ENCODE measurements around the gene TBC1D20.
A peak's percentile ranks its signal among the peaks of the same experiment; 100 is the strongest.
"Not testable (repeated sequence)": the region's sequence is repeated elsewhere in the genome, so short reads cannot be mapped to it uniquely, and the experiment has no call there.

Gene TBC1D20

GRCh38 chr20:462199-462991 is at the start of gene TBC1D20:
Gene TBC1D20 (minus strand): TSS chr20:462533. CDS start chr20:462405, 128 bp downstream.
- peak; percentile 52 to 84 (median 60) for DNase-seq

- DNase-seq = not testable (repeated sequence)
Observed at GRCh38 chr20:510328-511057, 48.2 kb upstream of the TBC1D20 start.

DNA sequence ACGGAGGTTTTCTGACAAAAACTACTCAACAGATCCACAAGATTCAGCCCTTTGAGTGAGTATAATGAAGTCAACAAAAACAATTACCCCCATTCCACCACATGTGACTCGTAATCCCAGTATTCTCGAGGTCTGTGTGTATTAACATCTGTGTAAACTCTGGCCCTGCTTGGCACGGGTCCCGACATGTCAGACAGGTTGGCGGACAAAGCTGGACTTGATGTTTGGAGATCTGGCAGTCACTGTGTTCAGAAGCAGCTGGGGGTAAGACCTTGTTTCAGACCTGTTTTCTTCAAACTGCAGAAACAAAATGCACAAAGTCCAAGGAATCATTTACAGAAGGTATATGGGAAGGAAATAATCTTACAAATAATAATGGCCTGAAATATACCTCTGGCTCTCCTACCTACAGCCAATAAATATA is 46.0 kb upstream of the TBC1D20 start:
- not testable (repeated sequence) for DNase-seq

DNA sequence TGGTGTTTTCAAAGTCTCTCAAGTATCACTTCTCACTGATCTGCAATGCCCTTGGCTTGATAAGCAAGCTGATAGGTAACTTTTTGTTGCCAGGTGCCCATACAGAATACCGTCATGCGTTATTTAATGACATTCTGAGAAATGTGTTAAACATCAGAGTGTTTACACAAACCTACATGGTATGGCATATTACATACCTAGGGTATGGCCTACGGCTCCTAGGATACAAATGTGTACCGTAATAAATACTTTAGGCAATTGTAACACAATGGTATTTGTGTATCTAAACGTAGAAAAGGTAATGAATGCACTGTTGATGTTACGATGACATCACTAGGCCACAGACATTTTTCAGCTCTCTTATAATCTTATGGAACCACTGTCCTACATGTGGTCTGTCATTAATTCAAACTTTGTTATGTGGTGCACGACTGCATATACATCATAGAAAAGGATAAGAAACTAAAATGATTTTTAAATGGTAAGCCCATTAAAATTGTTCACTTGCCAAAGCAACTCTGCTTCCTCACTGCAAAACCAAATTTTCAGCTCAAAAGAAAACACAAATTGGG is 45.5 kb upstream of the TBC1D20 start:
- DNase-seq = no peak

DNA sequence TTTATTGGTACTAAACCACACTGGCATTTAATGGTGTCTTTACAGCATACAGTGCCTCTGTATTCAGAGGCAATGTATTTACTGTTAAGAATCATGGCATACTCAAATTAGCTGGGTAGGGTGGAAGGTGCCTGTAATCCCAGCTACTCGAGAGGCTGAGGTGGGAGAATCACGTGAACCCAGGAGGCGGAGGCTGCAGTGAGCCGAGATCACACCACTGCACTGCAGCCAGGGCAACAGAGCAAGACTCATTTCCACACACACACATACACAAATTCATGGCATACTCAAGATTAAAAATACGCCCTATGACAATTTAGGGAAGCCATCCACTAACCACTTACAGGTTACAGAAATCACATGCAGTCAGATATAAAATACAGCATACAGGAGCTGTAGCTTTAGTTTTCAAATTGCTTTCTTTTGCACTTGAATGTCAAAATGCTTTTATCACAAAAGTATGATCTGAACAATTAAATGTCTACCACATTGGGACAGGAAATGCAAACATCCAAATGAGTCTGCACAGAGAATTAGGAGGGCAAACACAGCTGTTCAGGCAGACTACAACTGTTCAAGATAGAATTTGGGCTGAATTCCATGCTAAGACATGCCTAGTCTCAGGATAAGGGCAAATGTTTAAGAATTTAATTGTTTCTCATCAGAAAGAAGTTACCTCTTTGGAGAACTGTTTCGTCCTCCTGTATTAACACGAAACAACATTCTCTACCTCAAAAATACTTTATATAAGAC is 44.8 kb upstream of the TBC1D20 start:
- DNase-seq = no peak

DNA sequence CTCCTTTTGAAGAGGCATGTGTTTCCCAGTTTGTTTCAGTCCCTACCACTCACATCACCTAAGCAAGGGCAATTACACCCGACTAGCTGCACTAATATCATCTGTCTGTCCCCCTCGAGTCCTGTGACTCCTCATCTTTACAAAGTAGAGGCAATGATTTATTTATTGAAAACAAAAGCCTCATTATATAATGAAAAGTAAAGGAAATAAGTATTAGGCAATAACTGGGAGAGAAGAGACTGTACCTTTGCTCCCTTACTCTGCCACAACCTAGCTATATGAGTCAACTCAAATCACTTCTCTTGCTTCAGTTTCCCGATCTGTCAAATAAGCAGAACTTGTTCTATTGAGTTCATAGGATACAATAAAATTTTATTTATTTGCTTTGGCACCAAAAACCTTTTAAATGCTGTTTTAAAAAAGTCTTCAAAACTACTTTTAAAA is 42.3 kb upstream of the TBC1D20 start:
- no peak for DNase-seq

- DNase-seq = no peak
Observed at GRCh38 chr20:503048-503737, 40.9 kb upstream of the TBC1D20 start.

DNA sequence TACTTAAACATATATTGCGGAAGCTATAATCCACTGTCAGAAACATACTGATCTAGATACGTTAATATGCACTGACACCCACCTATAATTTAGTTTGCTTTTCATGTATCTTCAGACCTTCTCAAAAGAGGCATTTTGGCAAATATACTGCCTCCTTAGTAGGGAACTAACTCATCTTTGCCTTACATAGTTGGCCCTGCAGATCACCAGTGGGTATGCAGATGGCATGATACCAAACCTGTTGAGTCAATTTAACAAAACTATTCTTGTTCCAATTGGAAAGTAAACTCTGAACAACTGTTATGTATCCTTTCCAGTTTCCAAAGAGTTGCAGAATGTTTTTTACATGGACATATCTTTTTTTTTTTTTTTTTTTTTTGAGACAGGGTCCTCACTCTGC is 35.6 kb upstream of the TBC1D20 start:
- no peak for DNase-seq

DNA sequence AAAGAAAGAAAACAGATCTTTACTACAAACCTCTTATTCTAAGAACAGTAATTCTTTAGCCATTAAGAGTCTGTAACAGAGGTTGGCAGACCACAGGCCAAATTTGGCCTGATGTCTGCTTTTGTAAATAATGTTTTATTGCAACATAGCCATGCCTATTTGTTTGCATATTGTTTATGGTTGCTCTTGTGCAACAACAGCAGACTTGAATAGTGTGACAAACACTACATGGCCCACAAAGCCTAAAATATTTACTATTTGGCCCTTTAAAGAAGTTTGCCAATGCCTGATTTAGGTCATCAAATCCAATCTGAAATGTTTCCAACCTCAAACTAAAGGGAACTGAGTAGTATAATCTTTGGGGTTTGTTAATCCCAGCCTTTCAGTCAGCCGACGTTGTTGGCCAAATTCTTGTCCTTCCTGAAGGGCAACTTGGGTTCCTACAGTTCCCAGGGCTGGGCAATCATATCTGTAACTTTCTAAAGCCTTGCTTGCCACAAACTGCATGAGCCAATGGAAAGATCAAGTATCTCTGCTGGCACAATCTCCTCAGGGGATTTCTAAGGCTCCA is 33.9 kb upstream of the TBC1D20 start:
- DNase-seq = no peak

DNA sequence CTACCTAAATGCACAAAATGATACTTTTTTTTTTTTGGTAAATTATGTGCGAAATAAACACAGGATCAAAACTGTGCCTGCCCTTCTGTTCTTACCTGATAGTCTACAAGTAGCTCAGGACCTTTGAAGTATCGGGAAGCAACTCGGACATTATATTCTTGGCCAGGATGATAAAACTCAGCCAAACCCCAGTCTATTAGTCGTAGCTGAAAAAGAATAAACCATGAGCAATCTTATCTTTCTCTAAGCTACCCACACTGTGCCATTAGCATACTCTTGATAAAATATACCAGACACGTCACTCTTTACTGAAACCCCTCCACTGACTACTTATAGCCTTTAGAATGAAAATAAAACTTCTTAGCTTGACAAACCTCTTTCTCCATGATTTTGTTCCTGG is 29.8 kb upstream of the TBC1D20 start:
- DNase-seq = no peak

GRCh38 chr20:487655-488054 is 25.3 kb upstream of the TBC1D20 start:
- DNase-seq = no peak

DNA sequence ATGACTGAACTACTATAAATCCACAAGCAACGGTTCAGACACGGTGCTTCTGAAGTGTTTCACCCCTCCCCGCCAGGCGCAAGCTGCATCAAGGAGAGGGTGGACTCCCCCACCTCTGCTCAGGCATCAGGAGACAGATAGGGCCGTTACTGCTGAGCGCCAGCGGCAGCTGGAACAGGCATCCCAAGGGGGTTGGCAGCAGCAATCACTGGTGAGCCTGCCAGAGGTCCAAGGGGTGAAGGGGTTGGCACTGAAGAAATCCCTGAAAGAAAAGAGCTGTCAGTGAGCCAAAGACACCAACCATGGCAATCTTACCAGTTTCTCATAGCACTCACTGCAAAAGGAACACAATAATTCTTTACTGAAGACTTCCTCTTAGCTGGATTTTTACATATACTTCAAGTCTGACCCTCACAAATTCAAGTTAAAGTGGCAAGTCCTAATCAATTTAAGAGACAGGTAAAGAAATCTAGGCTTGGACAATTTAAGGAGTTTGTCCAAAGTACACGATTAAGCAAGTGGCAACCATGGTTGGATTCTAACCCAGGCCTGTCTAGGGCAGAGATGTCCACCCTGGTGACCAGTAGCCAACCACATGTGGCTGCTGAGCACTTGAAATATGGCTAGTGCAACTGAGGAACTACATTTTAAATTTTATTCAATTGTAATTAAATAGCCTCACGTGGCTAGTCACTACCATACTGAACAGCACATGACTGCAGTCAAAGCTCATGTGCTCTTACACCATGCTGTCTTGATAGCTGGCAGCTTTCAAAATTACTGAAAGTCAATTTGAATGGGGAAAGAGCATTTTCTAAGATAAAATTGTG is 21.7 kb upstream of the TBC1D20 start:
- no peak for DNase-seq

DNA sequence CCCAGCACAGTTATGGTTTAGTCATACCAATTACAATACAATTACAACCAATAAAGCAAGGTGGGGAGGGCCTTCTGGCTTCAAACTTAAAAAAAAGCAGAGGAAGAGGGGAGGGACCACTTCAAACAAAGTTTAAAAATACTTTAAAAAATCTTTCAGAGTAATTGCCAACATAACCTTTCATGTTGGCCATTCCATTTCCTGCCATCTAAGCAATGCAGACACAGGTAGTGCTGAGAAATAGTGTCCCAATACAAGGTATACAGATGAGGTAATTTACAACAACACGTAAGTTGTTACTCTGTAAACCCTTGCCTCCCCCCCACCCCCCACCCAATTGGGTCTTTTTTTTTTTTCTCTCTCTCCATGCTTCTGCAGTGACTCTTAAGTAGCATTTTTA is 18.8 kb upstream of the TBC1D20 start:
- no peak for DNase-seq

- no peak for DNase-seq
Observed at GRCh38 chr20:480044-480443, 17.7 kb upstream of the TBC1D20 start.

DNA sequence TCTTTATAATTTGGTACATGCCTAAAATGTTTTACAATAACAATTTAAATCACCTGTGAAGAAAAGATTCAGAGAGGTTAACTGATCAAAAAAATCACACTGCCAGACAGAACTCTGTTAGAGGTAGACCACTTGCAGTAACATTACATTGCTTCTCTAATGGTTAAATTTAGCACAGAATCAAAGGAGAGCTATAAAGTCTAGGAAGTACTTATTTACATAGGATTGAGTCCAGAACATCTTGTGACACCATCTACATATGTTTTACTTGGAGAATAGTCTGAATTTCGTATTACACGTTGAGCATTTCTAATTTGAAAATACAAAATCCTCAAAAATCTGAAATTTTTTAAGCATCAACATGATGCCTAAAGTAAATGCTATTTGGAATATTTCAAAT is 17.2 kb upstream of the TBC1D20 start:
- DNase-seq = no peak

DNA sequence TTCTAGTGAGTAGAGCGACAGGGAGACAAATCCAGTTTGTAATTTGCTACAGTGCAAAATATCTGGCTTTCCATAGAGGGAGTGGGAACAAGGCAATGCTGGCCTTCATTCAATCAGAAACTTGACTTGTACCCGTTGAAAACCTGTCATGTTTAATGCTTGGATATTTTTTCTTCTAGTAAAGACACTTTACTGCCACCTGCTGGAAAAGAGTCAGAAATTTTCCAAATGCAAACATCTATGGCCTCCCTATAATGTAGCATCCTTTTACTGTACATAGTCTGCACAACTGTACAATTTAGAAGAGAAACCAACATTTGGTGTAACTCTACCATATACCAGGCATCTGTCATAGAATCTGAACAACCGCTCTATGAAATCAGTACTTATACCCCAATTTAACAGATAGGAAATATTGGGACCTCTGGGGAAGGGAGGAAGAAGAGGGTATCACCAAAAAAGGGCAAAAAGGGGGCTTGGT is 16.7 kb upstream of the TBC1D20 start:
- no peak for DNase-seq

GRCh38 chr20:478010-478948 is 15.9 kb upstream of the TBC1D20 start:
- no peak for DNase-seq

DNA sequence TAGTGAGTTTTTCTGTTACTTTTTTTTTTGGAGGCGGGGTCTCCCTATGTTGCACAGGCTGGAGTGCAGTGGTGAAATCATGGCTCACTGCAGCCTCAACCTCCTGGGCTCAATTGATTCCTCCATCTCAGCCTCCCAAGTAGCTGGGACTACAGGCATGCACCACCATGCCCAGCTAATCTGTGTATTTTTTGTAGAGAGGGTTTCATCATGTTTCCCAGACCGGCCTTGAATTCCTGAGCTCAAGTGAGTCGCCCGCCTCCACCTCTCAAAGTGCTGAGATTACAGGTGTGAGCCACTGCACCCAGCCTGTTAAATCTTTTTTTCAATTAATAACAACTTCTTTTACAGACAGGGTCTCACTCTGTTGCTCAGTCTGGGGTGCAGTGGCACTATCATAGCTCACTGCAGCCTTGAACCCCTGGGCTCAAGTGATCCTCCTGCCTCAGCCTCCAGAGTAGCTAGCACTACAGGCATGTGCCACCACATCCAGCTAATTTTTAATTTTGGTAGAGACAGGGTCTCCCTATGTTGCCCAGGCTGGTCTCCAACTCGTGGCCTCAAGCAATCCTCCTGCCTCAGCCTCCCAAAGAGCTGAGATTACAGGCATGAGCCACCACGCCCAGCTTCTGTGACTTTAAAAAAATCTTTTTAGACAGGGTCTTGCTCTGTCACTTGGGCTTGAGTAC is 14.4 kb upstream of the TBC1D20 start:
- DNase-seq = not testable (repeated sequence)
